ENCODE measurements around the gene CDKL1.

DNA sequence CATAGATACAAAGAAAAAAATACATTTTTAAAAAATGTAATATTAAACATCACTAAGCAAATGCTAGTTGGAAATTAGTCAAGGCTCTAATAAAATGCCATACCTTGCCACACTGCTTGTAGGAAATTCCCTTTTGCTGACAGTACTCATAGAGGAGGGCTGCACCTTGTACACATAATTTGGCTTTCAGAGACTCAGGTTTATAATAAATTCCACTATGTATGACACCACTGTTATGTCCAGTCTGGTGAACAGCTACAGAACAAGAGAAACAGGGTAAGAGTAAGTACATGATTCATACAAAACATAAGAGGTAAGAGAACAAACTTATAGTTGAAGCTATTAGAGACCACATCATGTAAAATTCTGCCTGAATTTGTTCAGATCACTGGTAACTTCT, 94.8 kb downstream of the CDKL1 start:
- TF ChIP-seq ZFX (CRISPR knock-in tag; IDR thresholded peaks at IDR 0.05; ENCODE audit: low read depth) (no peak), THAP11 (CRISPR knock-in tag; IDR thresholded peaks at IDR 0.05) (no peak), MAFG (CRISPR knock-in tag; IDR thresholded peaks at IDR 0.05) (no peak), ZNF282 (IDR thresholded peaks at IDR 0.05; ENCODE audit: partially characterized antibody) (no peak), PCBP1 (IDR thresholded peaks at IDR 0.05; ENCODE audit: borderline replicate concordance, low read depth, low read length) (no peak), JUND (CRISPR knock-in tag; IDR thresholded peaks at IDR 0.05) (no peak), CHD2 (IDR thresholded peaks at IDR 0.05; ENCODE audit: low read depth, low read length) (no peak), NR3C1 (CRISPR knock-in tag; IDR thresholded peaks at IDR 0.05) (no peak), FOXM1 (CRISPR knock-in tag; IDR thresholded peaks at IDR 0.05) (no peak), SETDB1 (CRISPR knock-in tag; IDR thresholded peaks at IDR 0.05; ENCODE audit: borderline replicate concordance) (no peak)
- TF ChIP-seq, protein P1, sequence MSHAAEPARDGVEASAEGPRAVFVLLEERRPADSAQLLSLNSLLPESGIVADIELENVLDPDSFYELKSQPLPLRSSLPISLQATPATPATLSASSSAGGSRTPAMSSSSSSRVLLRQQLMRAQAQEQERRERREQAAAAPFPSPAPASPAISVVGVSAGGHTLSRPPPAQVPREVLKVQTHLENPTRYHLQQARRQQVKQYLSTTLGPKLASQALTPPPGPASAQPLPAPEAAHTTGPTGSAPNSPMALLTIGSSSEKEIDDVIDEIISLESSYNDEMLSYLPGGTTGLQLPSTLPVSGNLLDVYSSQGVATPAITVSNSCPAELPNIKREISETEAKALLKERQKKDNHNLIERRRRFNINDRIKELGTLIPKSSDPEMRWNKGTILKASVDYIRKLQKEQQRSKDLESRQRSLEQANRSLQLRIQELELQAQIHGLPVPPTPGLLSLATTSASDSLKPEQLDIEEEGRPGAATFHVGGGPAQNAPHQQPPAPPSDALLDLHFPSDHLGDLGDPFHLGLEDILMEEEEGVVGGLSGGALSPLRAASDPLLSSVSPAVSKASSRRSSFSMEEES (CRISPR knock-in tag; IDR thresholded peaks at IDR 0.05): no peak
- TF ChIP-seq, protein P2, sequence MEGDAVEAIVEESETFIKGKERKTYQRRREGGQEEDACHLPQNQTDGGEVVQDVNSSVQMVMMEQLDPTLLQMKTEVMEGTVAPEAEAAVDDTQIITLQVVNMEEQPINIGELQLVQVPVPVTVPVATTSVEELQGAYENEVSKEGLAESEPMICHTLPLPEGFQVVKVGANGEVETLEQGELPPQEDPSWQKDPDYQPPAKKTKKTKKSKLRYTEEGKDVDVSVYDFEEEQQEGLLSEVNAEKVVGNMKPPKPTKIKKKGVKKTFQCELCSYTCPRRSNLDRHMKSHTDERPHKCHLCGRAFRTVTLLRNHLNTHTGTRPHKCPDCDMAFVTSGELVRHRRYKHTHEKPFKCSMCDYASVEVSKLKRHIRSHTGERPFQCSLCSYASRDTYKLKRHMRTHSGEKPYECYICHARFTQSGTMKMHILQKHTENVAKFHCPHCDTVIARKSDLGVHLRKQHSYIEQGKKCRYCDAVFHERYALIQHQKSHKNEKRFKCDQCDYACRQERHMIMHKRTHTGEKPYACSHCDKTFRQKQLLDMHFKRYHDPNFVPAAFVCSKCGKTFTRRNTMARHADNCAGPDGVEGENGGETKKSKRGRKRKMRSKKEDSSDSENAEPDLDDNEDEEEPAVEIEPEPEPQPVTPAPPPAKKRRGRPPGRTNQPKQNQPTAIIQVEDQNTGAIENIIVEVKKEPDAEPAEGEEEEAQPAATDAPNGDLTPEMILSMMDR (CRISPR knock-in tag; IDR thresholded peaks at IDR 0.05): no peak
- TF ChIP-seq, protein P3, sequence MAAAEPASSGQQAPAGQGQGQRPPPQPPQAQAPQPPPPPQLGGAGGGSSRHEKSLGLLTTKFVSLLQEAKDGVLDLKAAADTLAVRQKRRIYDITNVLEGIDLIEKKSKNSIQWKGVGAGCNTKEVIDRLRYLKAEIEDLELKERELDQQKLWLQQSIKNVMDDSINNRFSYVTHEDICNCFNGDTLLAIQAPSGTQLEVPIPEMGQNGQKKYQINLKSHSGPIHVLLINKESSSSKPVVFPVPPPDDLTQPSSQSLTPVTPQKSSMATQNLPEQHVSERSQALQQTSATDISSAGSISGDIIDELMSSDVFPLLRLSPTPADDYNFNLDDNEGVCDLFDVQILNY (CRISPR knock-in tag; conservative IDR thresholded peaks at IDR 0.05): no peak
